ENCODE results near the gene PKP3. TPM values are rescaled to one million over a fixed set of nuclear protein-coding genes. Genes with fewer than 3 reads are reported as not detected.
"Not testable (repeated sequence)": the region's sequence is repeated elsewhere in the genome, so short reads cannot be mapped to it uniquely, and the experiment has no call there.

The PKP3 gene
- total RNA-seq, 1 donor from 2014 or later, result 70.8 TPM

GRCh38 chr11:362642-363442 is 31.2 kb upstream of the PKP3 start:
- DNase-seq (ENCODE audit: low spot score), result no peak

- DNase-seq (ENCODE audit: low spot score), result not testable (repeated sequence)
Measured at GRCh38 chr11:363443-363805, 30.6 kb upstream of the PKP3 start.

- DNase-seq (ENCODE audit: low spot score), result no peak
Measured at GRCh38 chr11:363948-364761, 29.9 kb upstream of the PKP3 start.

- DNase-seq (ENCODE audit: low spot score), result no peak
Measured at GRCh38 chr11:364991-365725, 28.9 kb upstream of the PKP3 start.

- no peak for DNase-seq (ENCODE audit: low spot score)
Measured at GRCh38 chr11:365831-366230, 28.2 kb upstream of the PKP3 start.

- DNase-seq (ENCODE audit: low spot score), result no peak
Measured at GRCh38 chr11:367956-368413, 26.0 kb upstream of the PKP3 start.

GRCh38 chr11:368414-369335 is 25.3 kb upstream of the PKP3 start:
- DNase-seq (ENCODE audit: low spot score), result no peak

GRCh38 chr11:369336-370018 is 24.5 kb upstream of the PKP3 start, which contains the start of gene B4GALNT4:
B4GALNT4 (plus strand) TSS chr11:369499; CDS start chr11:369804, 305 bp downstream.
- DNase-seq (ENCODE audit: low spot score), result no peak

GRCh38 chr11:370070-370941 is 23.7 kb upstream of the PKP3 start:
- no peak for DNase-seq (ENCODE audit: low spot score)

GRCh38 chr11:371051-371450 is 23.0 kb upstream of the PKP3 start:
- no peak for DNase-seq (ENCODE audit: low spot score)

- DNase-seq (ENCODE audit: low spot score), result no peak
Measured at GRCh38 chr11:371716-372590, 22.1 kb upstream of the PKP3 start.

- DNase-seq (ENCODE audit: low spot score), result no peak
Measured at GRCh38 chr11:372809-373715, 20.9 kb upstream of the PKP3 start.

GRCh38 chr11:373716-374551 is 20.1 kb upstream of the PKP3 start:
- DNase-seq (ENCODE audit: low spot score), result no peak

GRCh38 chr11:375065-376025 is 18.7 kb upstream of the PKP3 start:
- DNase-seq (ENCODE audit: low spot score), result no peak

- DNase-seq (ENCODE audit: low spot score), result no peak
Measured at GRCh38 chr11:376531-377173, 17.4 kb upstream of the PKP3 start.

Measured in mucosa of gallbladder (tissue), 1 donor.